HepG2 (cell line): ENCODE results near the gene ADGRB2. TPM values are rescaled to one million over a fixed set of nuclear protein-coding genes. Genes with fewer than 3 reads are reported as not detected.

Experiments
- ATAC-seq: fragments of 200-7000 bp; cut with Tn5 transposase; 3 replicates; pipeline ENCODE4 v1.9.1; 2020; ENCODE audit warnings: mild to moderate bottlenecking, moderate library complexity
- BruUV-seq: library from RNA; stranded (reverse); fragments of 400-500 nt; replicated peaks from 2 replicates; lab custom pipeline; 2021; lab: Mats Ljungman, UMichigan
- CTCF ChIA-PET: fragments of 300-600 bp; formaldehyde crosslinking; extraction: SDS; loops from one replicate; lab custom pipeline; 2021; ENCODE audit warnings: low total read pairs, inconsistent platforms, low intra/inter-chr PET ratio; lab: Yijun Ruan, JAX
- POLR2A ChIA-PET: fragments of 350-600 bp; sonication (Branson Sonifier 250); formaldehyde crosslinking; loops from one replicate; lab custom pipeline; 2020; ENCODE audit warnings: antibody characterized with exemption, inconsistent platforms; lab: Yijun Ruan, JAX
- DNase-seq: peaks from one replicate; pipeline ENCODE4 v3.0.0-alpha.2; 2015; ENCODE audit warnings: low spot score
- FAIRE-seq: peaks from 3 replicates; lab custom pipeline; 2011; peaks lifted over from hg19 to GRCh38; lab: Jason Lieb, UNC
- H2AFZ ChIP-seq: one replicate; pipeline ENCODE4 v1.6.1; 2011; ENCODE audit warnings: low read length, inconsistent platforms
- H3K27ac ChIP-seq: fragments of 300-600 bp; 3 replicates; pipeline ENCODE4 v1.8.0; 2011; ENCODE audit warnings: mixed run types, mild to moderate bottlenecking, mixed read lengths, low read length, inconsistent platforms; ENCODE audit not compliant: insufficient read depth; ENCODE audit errors: extremely low read length
- H3K27me3 ChIP-seq, 2 experiments: fragments of 200-600 bp in 1 of 2; 2 replicates in 1 of 2; 3 replicates in 1 of 2; pipeline versions ENCODE4 v1.6.0 to v1.8.0; 2011; ENCODE audit warnings: low read length in 2 of 2, mild to moderate bottlenecking in 2 of 2, moderate library complexity in 2 of 2, inconsistent platforms in 1 of 2; ENCODE audit not compliant: insufficient read depth in 2 of 2, control insufficient read depth in 1 of 2
- H3K36me3 ChIP-seq, 2 experiments: fragments of 200-600 bp in 1 of 2; replicated peaks in 1 of 2; 2 replicates in 1 of 2; 3 replicates in 1 of 2; pipeline versions ENCODE4 v1.5.1 to v1.8.0; 2011; ENCODE audit warnings: low read length in 2 of 2, inconsistent platforms in 1 of 2; ENCODE audit not compliant: insufficient read depth in 2 of 2, control insufficient read depth in 1 of 2
- H3K4me1 ChIP-seq: 2 replicates; pipeline ENCODE4 v1.5.1; 2012; ENCODE audit warnings: low read length, inconsistent platforms; ENCODE audit not compliant: insufficient read depth
- H3K4me2 ChIP-seq: 2 replicates; pipeline ENCODE4 v1.6.0; 2011; ENCODE audit warnings: low read depth, low read length, inconsistent platforms
- H3K4me3 ChIP-seq, 3 experiments: fragments of 200-600 bp in 1 of 3; sonication (generic), shearing (Covaris generic) in 1 of 3; replicated peaks in 1 of 3; 2 replicates each; pipeline ENCODE4 v1.5.1; 2011 to 2016; ENCODE audit warnings: low read length in 3 of 3, inconsistent platforms in 2 of 3, low read depth in 2 of 3, mild to moderate bottlenecking in 2 of 3, control low read depth in 1 of 3, mixed read lengths in 1 of 3; ENCODE audit not compliant: insufficient read depth in 1 of 3
- H3K79me2 ChIP-seq: one replicate; pipeline ENCODE4 v1.6.1; 2011; ENCODE audit warnings: low read length, inconsistent platforms; ENCODE audit not compliant: insufficient read depth
- H3K9ac ChIP-seq: 2 replicates; pipeline ENCODE4 v1.6.0; 2011; ENCODE audit warnings: mild to moderate bottlenecking, low read depth, low read length, inconsistent platforms; ENCODE audit not compliant: insufficient read depth
- H3K9me3 ChIP-seq: 2 replicates; pipeline ENCODE4 v1.5.1; 2012; ENCODE audit warnings: mild to moderate bottlenecking, low read length
- H4K20me1 ChIP-seq: 2 replicates; pipeline ENCODE4 v1.6.0; 2011; ENCODE audit warnings: inconsistent platforms, mild to moderate bottlenecking, low read length, moderate library complexity; ENCODE audit not compliant: insufficient read depth
- CENPX ChIP-seq: sonication (generic); formaldehyde crosslinking; IDR thresholded peaks from 2 replicates; pipeline ENCODE4 v1.9.0; 2021; ENCODE audit warnings: mild to moderate bottlenecking, missing genetic modification reagents, moderate library complexity
- DZIP1 ChIP-seq: sonication (generic); formaldehyde crosslinking; IDR thresholded peaks from 2 replicates; pipeline ENCODE4 v1.5.0; 2020; ENCODE audit warnings: mild to moderate bottlenecking, missing genetic modification reagents
- EZH2 ChIP-seq: conservative IDR thresholded peaks from 2 replicates; pipeline ENCODE4 v1.6.1; 2012; ENCODE audit warnings: mild to moderate bottlenecking, low read depth, low read length, moderate library complexity
- KMT2B ChIP-seq: IDR thresholded peaks from 2 replicates; pipeline ENCODE4 v1.6.1; 2016; ENCODE audit warnings: missing genetic modification reagents, missing compliant biosample characterization
- NCOA5 ChIP-seq: sonication (generic); formaldehyde crosslinking; IDR thresholded peaks from 2 replicates; pipeline ENCODE4 v1.4.0; 2020; ENCODE audit warnings: missing genetic modification reagents
- PRMT3 ChIP-seq: sonication (generic); formaldehyde crosslinking; IDR thresholded peaks from 2 replicates; pipeline ENCODE4 v1.8.1; 2022; ENCODE audit warnings: low read depth, mild to moderate bottlenecking, moderate library complexity, missing genetic modification reagents, borderline replicate concordance
- STAG1 ChIP-seq: sonication (generic); formaldehyde crosslinking; IDR thresholded peaks from 2 replicates; pipeline ENCODE4 v1.4.0; 2020; ENCODE audit warnings: missing genetic modification reagents
- TFE3 ChIP-seq: IDR thresholded peaks from 2 replicates; pipeline ENCODE4 v1.6.1; 2016
- TRIM24 ChIP-seq: sonication (generic); formaldehyde crosslinking; IDR thresholded peaks from 2 replicates; pipeline ENCODE4 v1.8.0; 2022; ENCODE audit warnings: mild to moderate bottlenecking, missing genetic modification reagents
- ZBTB37 ChIP-seq: sonication (generic); formaldehyde crosslinking; IDR thresholded peaks from 2 replicates; pipeline ENCODE4 v1.4.0; 2020; ENCODE audit warnings: mild to moderate bottlenecking, missing genetic modification reagents
- ZFP36 ChIP-seq: fragments of 150-350 bp; IDR thresholded peaks from 2 replicates; pipeline ENCODE4 v1.6.1; 2018; ENCODE audit warnings: borderline replicate concordance, low read length, low read depth; ENCODE audit not compliant: partially characterized antibody
- ZFP41 ChIP-seq: sonication (generic); formaldehyde crosslinking; IDR thresholded peaks from 2 replicates; pipeline ENCODE4 v1.4.0; 2020; ENCODE audit warnings: mild to moderate bottlenecking, missing genetic modification reagents, borderline replicate concordance
- ZNF121 ChIP-seq: sonication (generic); formaldehyde crosslinking; IDR thresholded peaks from 2 replicates; pipeline ENCODE4 v1.5.0; 2020; ENCODE audit warnings: mild to moderate bottlenecking, missing genetic modification reagents
- ZNF354B ChIP-seq: sonication (generic); formaldehyde crosslinking; IDR thresholded peaks from 2 replicates; pipeline ENCODE4 v1.8.0; 2022; ENCODE audit warnings: mild to moderate bottlenecking, missing genetic modification reagents
- ZNF800 ChIP-seq: sonication (generic); formaldehyde crosslinking; IDR thresholded peaks from 2 replicates; pipeline ENCODE4 v1.4.0; 2020; ENCODE audit warnings: missing genetic modification reagents
- WGBS: methylation state at CpG from one replicate; pipeline ENCODE4 v1.1.6; 2017; ENCODE audit warnings: low lambda C conversion rate; 5-methylcytosine and 5-hydroxymethylcytosine counted together
- in situ Hi-C: cut with HindIII; loops from 2 replicates; pipeline ENCODE4 v1.10.0; 2017; ENCODE audit warnings: low pct_unique_long_range_greater_than_20kb; ENCODE audit not compliant: extremely low pct_ligation_motif_present
- intact Hi-C: fragments of 100-400 bp; cut with micrococcal nuclease; formaldehyde crosslinking; loops from one replicate; pipeline ENCODE4 v1.10.0; 2022; ENCODE audit not compliant: unreplicated experiment
- polyA plus RNA-seq, 8 experiments: library from polyadenylated mRNA; depleted of rRNA in 3 of 8; stranded (reverse) in 7 of 8; unstranded in 1 of 8; fragments of >200 nt; fragmentation: Illumina TruSeq in 4 of 8; extraction: Trizol in 4 of 8; gene quantifications; 2 replicates each; pipeline versions ENCODE4 v1.2.1 to v1.2.3, GENCODE V29; 2011 to 2016; ENCODE audit warnings: low read depth in 4 of 8, missing spikeins in 1 of 8, mixed read lengths in 1 of 8; ENCODE audit not compliant: insufficient read depth in 1 of 8
- total RNA-seq, 5 experiments: library from RNA; depleted of rRNA; stranded (reverse); fragments of >200 nt; fragmentation: Illumina TruSeq; extraction: Trizol; gene quantifications; 2 replicates each; pipeline ENCODE4 v1.2.3, GENCODE V29; 2016; ENCODE audit warnings: low read depth in 1 of 5

The ADGRB2 gene
- total and polyA plus RNA-seq, 2 of the 13 experiments (the other 11 are each of a cell fraction or from before 2014, with no cell fraction given), result 0.03 to 0.09 TPM

- TF ChIP-seq TFE3 (no peak), STAG1 (CRISPR knock-in tag) (peak; percentile 28; the same call in 1 of the 2 replicates), ZFP36 (no peak), ZFP41 (CRISPR knock-in tag) (no peak), PRMT3 (no peak), NCOA5 (no peak), TRIM24 (CRISPR knock-in tag) (no peak), KMT2B (CRISPR knock-in tag) (no peak), ZNF354B (CRISPR knock-in tag) (no peak), ZBTB37 (no peak), ZNF121 (no peak)
Measured at GRCh38 chr1:31765041-31765467, 914 bp upstream of the ADGRB2 start (continued).

- no peak overlapping the region for H3K9ac ChIP-seq
- no peak overlapping the region for H2AFZ ChIP-seq
- peak overlapping the region; percentile 30 to 62 (median 42); a peak in 3 of 6 replicates for H3K4me3 ChIP-seq
- ATAC-seq (no peak), DNase-seq (no peak), FAIRE-seq (no peak)
- H3K4me1 ChIP-seq, result peaks cover 37% of the 10 kb centered on the region
- H3K79me2 ChIP-seq, result no peaks in the 10 kb centered on the region
- peaks cover 15 to 66% of the 10 kb centered on the region in 2 experiments for H3K27me3 ChIP-seq
- no peaks in the 10 kb centered on the region for H3K9me3 ChIP-seq
- H3K4me2 ChIP-seq, result peak overlapping the region; percentile 73
- ChIA-PET POLR2A (no interaction called here), CTCF (no interaction called here)
- no peak overlapping the region for H3K27ac ChIP-seq
- H3K36me3 ChIP-seq, result no peaks in the 10 kb centered on the region
- BruUV-seq, result no TSS peak
- 7% methylated on average over 11 of the region's 93 CpGs for whole genome bisulfite sequencing
- intact Hi-C loops (loop anchor here (2.0 kb wide), 1 partner anchor 25 kb away; no protein-coding TSS in a partner anchor), in situ Hi-C loops (no loop called here)
- no peaks in the 10 kb centered on the region for H4K20me1 ChIP-seq
- no peak for TF ChIP-seq CENPX
- 0 out of 2 replicates have a peak, but pooled peaks have one; percentile 0 for TF ChIP-seq EZH2
- peak; percentile 24; the same call in 1 of the 2 replicates for TF ChIP-seq ZNF800 (CRISPR knock-in tag)
- TF ChIP-seq KMT2B (CRISPR knock-in tag), result no peak
- TF ChIP-seq DZIP1 (CRISPR knock-in tag), result no peak
Measured at GRCh38 chr1:31763671-31764311, 349 bp downstream of the ADGRB2 start.
